ENCODE results near the gene RUSC1.
"Not testable (repeated sequence)": the region's sequence is repeated elsewhere in the genome, so short reads cannot be mapped to it uniquely, and the experiment has no call there.

Gene RUSC1

GRCh38 chr1:155320661-155321617 is at the start of gene RUSC1:
Gene RUSC1, plus strand, starts transcription at chr1:155320894. Its CDS starts 880 bp downstream, at chr1:155321774.
- peak; percentile 23 to 25 for DNase-seq

- DNase-seq = no peak
Observed at GRCh38 chr1:155272466-155273342, 48.0 kb upstream of the RUSC1 start.

- peak; percentile 84 to 86 for DNase-seq
Observed at GRCh38 chr1:155273343-155274245, 47.1 kb upstream of the RUSC1 start, which contains the start of gene CLK2. Gene CLK2, minus strand, starts transcription at chr1:155273504. Its CDS starts 2,527 bp downstream, at chr1:155270977.

- peak; percentile 86 to 93 for DNase-seq
Observed at GRCh38 chr1:155277070-155277901, 43.4 kb upstream of the RUSC1 start, which contains the start of gene HCN3. Gene HCN3, plus strand, starts transcription at chr1:155277463. Its CDS starts 128 bp downstream, at chr1:155277591.

- no peak for DNase-seq
Observed at GRCh38 chr1:155277902-155278688, 42.6 kb upstream of the RUSC1 start.

GRCh38 chr1:155278689-155279160 is 42.0 kb upstream of the RUSC1 start:
- no peak for DNase-seq

GRCh38 chr1:155279268-155279667 is 41.4 kb upstream of the RUSC1 start:
- no peak for DNase-seq

- no peak for DNase-seq
Observed at GRCh38 chr1:155282488-155283091, 38.1 kb upstream of the RUSC1 start.

GRCh38 chr1:155284476-155284875 is 36.2 kb upstream of the RUSC1 start:
- no peak for DNase-seq

- DNase-seq = no peak
Observed at GRCh38 chr1:155285063-155285462, 35.6 kb upstream of the RUSC1 start.

GRCh38 chr1:155285631-155286044 is 35.1 kb upstream of the RUSC1 start:
- no peak for DNase-seq

- no peak for DNase-seq
Observed at GRCh38 chr1:155286544-155286943, 34.1 kb upstream of the RUSC1 start.

GRCh38 chr1:155287987-155288543 is 32.6 kb upstream of the RUSC1 start:
- DNase-seq = no peak

- DNase-seq = not testable (repeated sequence)
Observed at GRCh38 chr1:155291006-155291405, 29.7 kb upstream of the RUSC1 start.

GRCh38 chr1:155293086-155293749 is 27.5 kb upstream of the RUSC1 start:
- no peak for DNase-seq

GRCh38 chr1:155294520-155295182 is 26.0 kb upstream of the RUSC1 start:
- no peak for DNase-seq

- DNase-seq = no peak
Observed at GRCh38 chr1:155295183-155295941, 25.3 kb upstream of the RUSC1 start.

GRCh38 chr1:155295942-155296267 is 24.8 kb upstream of the RUSC1 start:
- no peak for DNase-seq
